Natural killer cell (primary cell): ENCODE data around the gene SLC44A5. TPM values are rescaled to one million over a fixed set of nuclear protein-coding genes. Genes with fewer than 3 reads are reported as not detected.

Source experiments
- ATAC-seq, 3 donors: fragments of 150-1000 bp in 2 of 3; fragments of 200-7000 bp in 1 of 3; cut with Tn5 transposase; 1 replicate in 1 of 3; 2 replicates in 2 of 3; pipeline ENCODE4 v1.10.0; 2021; ENCODE audit warnings: mild to moderate bottlenecking in 2 of 3, moderate library complexity in 2 of 3
- DNase-seq, 2 donors: peaks; one replicate each; pipeline versions ENCODE4 v3.0.0 to v3.0.0-alpha.2; 2013 to 2021; ENCODE audit warnings: mixed read lengths in 1 of 2
- H3K27ac ChIP-seq: one replicate; pipeline ENCODE4 v1.5.1; 2013; ENCODE audit warnings: mild to moderate bottlenecking, low read length
- H3K27me3 ChIP-seq: one replicate; pipeline ENCODE4 v1.6.1; 2013; ENCODE audit warnings: low read length; ENCODE audit not compliant: control insufficient read depth, insufficient read depth
- H3K36me3 ChIP-seq: one replicate; pipeline ENCODE4 v1.6.1; 2013; ENCODE audit warnings: low read length; ENCODE audit not compliant: control insufficient read depth, insufficient read depth
- H3K4me1 ChIP-seq: one replicate; pipeline ENCODE4 v1.6.1; 2013; ENCODE audit warnings: low read length; ENCODE audit not compliant: control insufficient read depth, insufficient read depth
- H3K4me3 ChIP-seq: one replicate; pipeline ENCODE4 v1.5.1; 2013; ENCODE audit warnings: low read length
- H3K9me3 ChIP-seq: one replicate; pipeline ENCODE4 v1.6.1; 2013; ENCODE audit warnings: low read length; ENCODE audit not compliant: control insufficient read depth, insufficient read depth
- H3K27ac Mint-ChIP-seq, 2 donors: one replicate each; pipeline ENCODE4 v1.8.0; 2022; ENCODE audit warnings: mild to moderate bottlenecking in 2 of 2, mixed read lengths in 2 of 2, moderate library complexity in 1 of 2
- H3K27me3 Mint-ChIP-seq, 2 donors: one replicate each; pipeline ENCODE4 v1.8.0; 2022; ENCODE audit warnings: low read depth in 2 of 2, mixed read lengths in 2 of 2
- H3K36me3 Mint-ChIP-seq: one replicate; pipeline ENCODE4 v1.8.0; 2022; ENCODE audit warnings: mixed read lengths
- H3K4me1 Mint-ChIP-seq, 2 donors: one replicate each; pipeline ENCODE4 v1.8.0; 2022; ENCODE audit warnings: mixed read lengths in 2 of 2
- H3K4me3 Mint-ChIP-seq: one replicate; pipeline ENCODE4 v1.8.0; 2022; ENCODE audit warnings: mild to moderate bottlenecking, moderate library complexity, mixed read lengths
- H3K9me3 Mint-ChIP-seq, 2 donors: one replicate each; pipeline ENCODE4 v1.8.0; 2022; ENCODE audit warnings: mixed read lengths in 2 of 2
- WGBS: methylation state at CpG from one replicate; pipeline ENCODE4 v1.1.7; 2013; ENCODE audit warnings: missing lambda C conversion rate; ENCODE audit not compliant: insufficient coverage; 5-methylcytosine and 5-hydroxymethylcytosine counted together
- intact Hi-C: fragments of 100-400 bp; cut with micrococcal nuclease; formaldehyde crosslinking; loops from one replicate; pipeline ENCODE4 v1.14.2; 2022
- total RNA-seq, 4 donors: library from RNA; stranded (reverse); fragments of 120-200 nt in 1 of 4; gene quantifications; one replicate each; pipeline versions ENCODE4 v1.2.3 to v1.2.4, GENCODE V29; 2013 to 2022
- TF ChIP-seq, protein P1 (sequence below): fragments of 200-600 bp; IDR thresholded peaks from one replicate; pipeline ENCODE4 v1.8.0; 2022; ENCODE audit warnings: antibody characterized with exemption

The SLC44A5 gene
- total RNA-seq, 3 donors from 2014 or later (not counting 1 experiment from before 2014, with no cell fraction given): 0.15 to 1.2 TPM; not detected in 1

- H3K27ac Mint-ChIP-seq: no peak overlapping the region
- H3K27me3 Mint-ChIP-seq: no peaks in the 10 kb centered on the region
- no peak for DNase-seq
- Histone ChIP-seq H3K9me3 (no peaks in the 10 kb centered on the region), H3K27ac (no peak overlapping the region), H3K4me1 (no peaks in the 10 kb centered on the region), H3K36me3 (no peaks in the 10 kb centered on the region), H3K27me3 (no peaks in the 10 kb centered on the region), H3K4me3 (no peak overlapping the region)
- intact Hi-C loops: no loop called here
- H3K9me3 Mint-ChIP-seq: peaks cover 19 to 23% of the 10 kb centered on the region in 2 donors
- TF ChIP-seq, protein P1, sequence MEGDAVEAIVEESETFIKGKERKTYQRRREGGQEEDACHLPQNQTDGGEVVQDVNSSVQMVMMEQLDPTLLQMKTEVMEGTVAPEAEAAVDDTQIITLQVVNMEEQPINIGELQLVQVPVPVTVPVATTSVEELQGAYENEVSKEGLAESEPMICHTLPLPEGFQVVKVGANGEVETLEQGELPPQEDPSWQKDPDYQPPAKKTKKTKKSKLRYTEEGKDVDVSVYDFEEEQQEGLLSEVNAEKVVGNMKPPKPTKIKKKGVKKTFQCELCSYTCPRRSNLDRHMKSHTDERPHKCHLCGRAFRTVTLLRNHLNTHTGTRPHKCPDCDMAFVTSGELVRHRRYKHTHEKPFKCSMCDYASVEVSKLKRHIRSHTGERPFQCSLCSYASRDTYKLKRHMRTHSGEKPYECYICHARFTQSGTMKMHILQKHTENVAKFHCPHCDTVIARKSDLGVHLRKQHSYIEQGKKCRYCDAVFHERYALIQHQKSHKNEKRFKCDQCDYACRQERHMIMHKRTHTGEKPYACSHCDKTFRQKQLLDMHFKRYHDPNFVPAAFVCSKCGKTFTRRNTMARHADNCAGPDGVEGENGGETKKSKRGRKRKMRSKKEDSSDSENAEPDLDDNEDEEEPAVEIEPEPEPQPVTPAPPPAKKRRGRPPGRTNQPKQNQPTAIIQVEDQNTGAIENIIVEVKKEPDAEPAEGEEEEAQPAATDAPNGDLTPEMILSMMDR: no peak
- WGBS: 83% methylated on average over 5 of the region's 5 CpGs
- no peaks in the 10 kb centered on the region for H3K4me1 Mint-ChIP-seq
- no peak overlapping the region for H3K4me3 Mint-ChIP-seq
- no peaks in the 10 kb centered on the region for H3K36me3 Mint-ChIP-seq
- ATAC-seq: no peak
Measured at GRCh38 chr1:75449998-75450397, 160.9 kb downstream of the SLC44A5 start.

DNA sequence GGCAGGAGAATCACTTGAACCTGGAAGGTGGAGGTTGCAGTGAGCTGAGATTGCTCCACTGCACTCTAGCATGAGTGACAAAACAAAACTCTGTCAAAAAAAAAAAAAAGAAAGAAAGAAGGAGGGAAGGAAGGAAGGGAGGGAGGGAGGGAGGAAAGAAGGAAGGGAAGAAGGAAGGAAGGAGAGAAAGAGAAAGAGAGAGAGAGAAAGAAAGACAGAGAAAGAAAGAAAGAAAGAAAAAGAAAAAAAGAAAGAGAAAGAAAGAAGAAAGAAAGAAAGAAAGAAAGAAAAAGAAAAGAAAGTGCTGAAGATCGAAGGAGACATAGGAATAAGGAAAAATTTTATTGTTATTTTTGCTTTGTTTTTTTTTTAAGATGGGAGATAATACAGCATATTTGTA, 166.7 kb downstream of the SLC44A5 start:
- intact Hi-C loops: no loop called here
- Histone ChIP-seq H3K36me3 (no peaks in the 10 kb centered on the region), H3K9me3 (no peaks in the 10 kb centered on the region), H3K4me3 (no peak overlapping the region), H3K27ac (no peak overlapping the region), H3K4me1 (no peaks in the 10 kb centered on the region), H3K27me3 (no peaks in the 10 kb centered on the region)
- DNase-seq (no peak), ATAC-seq (no peak)
- H3K4me1 Mint-ChIP-seq: no peaks in the 10 kb centered on the region
- peaks cover 21 to 26% of the 10 kb centered on the region in 2 donors for H3K9me3 Mint-ChIP-seq
- no peaks in the 10 kb centered on the region for H3K27me3 Mint-ChIP-seq
- TF ChIP-seq, protein P1: no peak
- H3K4me3 Mint-ChIP-seq: no peak overlapping the region
- no peak overlapping the region for H3K27ac Mint-ChIP-seq
- WGBS: 82% methylated on average over 1 of the region's 1 CpG
- no peaks in the 10 kb centered on the region for H3K36me3 Mint-ChIP-seq

DNA sequence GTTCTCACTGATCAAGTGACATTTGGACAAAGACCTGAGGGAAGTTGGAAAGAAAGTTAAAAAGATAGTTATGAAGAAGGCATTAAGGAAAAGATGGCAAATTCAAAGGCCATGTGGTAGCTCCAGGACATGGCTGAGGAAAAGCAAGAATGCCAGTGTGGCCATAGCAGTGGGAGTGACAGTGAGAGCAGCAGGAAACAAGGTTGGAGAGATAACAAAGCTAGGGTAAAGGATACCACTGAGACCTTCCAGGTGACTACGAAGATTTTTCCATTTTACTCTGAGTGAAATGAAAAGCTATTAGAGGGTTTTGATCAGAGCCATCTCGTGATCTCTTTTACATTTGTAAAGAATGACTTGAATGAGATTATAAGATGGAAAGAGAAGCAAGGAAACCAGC, 170.6 kb downstream of the SLC44A5 start:
- Histone ChIP-seq H3K27ac (no peak overlapping the region), H3K36me3 (no peaks in the 10 kb centered on the region), H3K27me3 (no peaks in the 10 kb centered on the region), H3K4me1 (no peaks in the 10 kb centered on the region), H3K9me3 (no peaks in the 10 kb centered on the region), H3K4me3 (no peak overlapping the region)
- no peak for ATAC-seq
- H3K36me3 Mint-ChIP-seq: no peaks in the 10 kb centered on the region
- WGBS: 76% methylated on average over 2 of the region's 2 CpGs
- H3K27me3 Mint-ChIP-seq: no peaks in the 10 kb centered on the region
- TF ChIP-seq, protein P1: no peak
- intact Hi-C loops: no loop called here
- H3K27ac Mint-ChIP-seq: no peak overlapping the region
- no peak for DNase-seq
- H3K4me3 Mint-ChIP-seq: no peak overlapping the region
- peaks cover 12% of the 10 kb centered on the region in 2 donors for H3K9me3 Mint-ChIP-seq
- H3K4me1 Mint-ChIP-seq: no peaks in the 10 kb centered on the region

DNA sequence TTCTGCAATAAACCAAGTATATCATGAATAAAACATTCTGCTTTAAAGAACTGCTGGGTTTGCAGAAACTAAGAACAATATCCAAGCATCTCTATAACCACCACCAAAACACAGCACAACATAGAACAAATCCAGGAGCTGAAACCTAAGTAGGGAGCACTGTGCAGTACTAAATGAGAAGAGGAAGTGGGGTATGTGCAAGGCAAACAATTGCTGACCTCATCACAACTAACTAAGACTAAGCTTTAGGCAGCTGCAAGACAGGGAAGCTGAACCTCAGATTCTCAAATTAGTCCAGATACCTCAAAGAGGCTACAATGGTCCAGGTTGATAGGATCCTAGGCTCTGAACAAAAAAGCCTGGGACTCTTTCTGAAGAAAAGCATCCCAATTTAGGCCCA, 172.6 kb downstream of the SLC44A5 start:
- H3K27ac Mint-ChIP-seq: no peak overlapping the region
- Histone ChIP-seq H3K4me3 (no peak overlapping the region), H3K36me3 (no peaks in the 10 kb centered on the region), H3K4me1 (no peaks in the 10 kb centered on the region), H3K27me3 (no peaks in the 10 kb centered on the region), H3K9me3 (no peaks in the 10 kb centered on the region), H3K27ac (no peak overlapping the region)
- H3K4me1 Mint-ChIP-seq: no peaks in the 10 kb centered on the region
- H3K9me3 Mint-ChIP-seq: peaks cover 4 to 10% of the 10 kb centered on the region in 2 donors
- intact Hi-C loops: no loop called here
- H3K27me3 Mint-ChIP-seq: no peaks in the 10 kb centered on the region
- no peak for DNase-seq
- no peaks in the 10 kb centered on the region for H3K36me3 Mint-ChIP-seq
- no peak for ATAC-seq
- H3K4me3 Mint-ChIP-seq: no peak overlapping the region
- TF ChIP-seq, protein P1: no peak
